Hepatocyte (in vitro differentiated cells): Measurements from ENCODE around the gene EOLA2. TPM values are rescaled to one million over a fixed set of nuclear protein-coding genes. Genes with fewer than 3 reads are reported as not detected.
"Not testable (repeated sequence)": the region's sequence is repeated elsewhere in the genome, so short reads cannot be mapped to it uniquely, and the experiment has no call there.

Source experiments
- DNase-seq: peaks from one replicate; pipeline ENCODE4 v3.0.0-alpha.2; 2016; ENCODE audit warnings: low spot score
- H2AFZ ChIP-seq: fragments of 200-600 bp; sonication (generic); 2 replicates; pipeline ENCODE4 v1.6.0; 2016; ENCODE audit warnings: antibody characterized with exemption, mild to moderate bottlenecking
- H3K27ac ChIP-seq: fragments of 200-600 bp; sonication (generic); 2 replicates; pipeline ENCODE4 v1.5.1; 2016; ENCODE audit warnings: mild to moderate bottlenecking
- H3K27me3 ChIP-seq: fragments of 200-600 bp; sonication (generic); 2 replicates; pipeline ENCODE4 v1.6.1; 2016
- H3K36me3 ChIP-seq: fragments of 200-600 bp; sonication (generic); replicated peaks from 2 replicates; pipeline ENCODE4 v1.5.1; 2016; ENCODE audit warnings: low read depth; ENCODE audit not compliant: insufficient read depth
- H3K4me1 ChIP-seq: fragments of 200-600 bp; sonication (generic); 2 replicates; pipeline ENCODE4 v1.5.1; 2016; ENCODE audit warnings: mild to moderate bottlenecking, moderate library complexity; ENCODE audit not compliant: insufficient read depth
- H3K4me2 ChIP-seq: fragments of 200-600 bp; sonication (generic); 2 replicates; pipeline ENCODE4 v1.6.0; 2016
- H3K4me3 ChIP-seq: fragments of 200-600 bp; sonication (generic); 2 replicates; pipeline ENCODE4 v1.5.1; 2016; ENCODE audit warnings: mild to moderate bottlenecking
- H3K79me2 ChIP-seq: fragments of 200-600 bp; sonication (generic); 2 replicates; pipeline ENCODE4 v1.6.0; 2017; ENCODE audit warnings: mild to moderate bottlenecking
- H3K9me2 ChIP-seq: fragments of 200-600 bp; sonication (generic); replicated peaks from 2 replicates; pipeline ENCODE4 v1.6.0; 2017; ENCODE audit warnings: mild to moderate bottlenecking; ENCODE audit not compliant: insufficient read depth
- H3K9me3 ChIP-seq: fragments of 200-600 bp; sonication (generic); 2 replicates; pipeline ENCODE4 v1.5.1; 2016; ENCODE audit warnings: low read depth, mild to moderate bottlenecking
- H4K20me1 ChIP-seq: fragments of 200-600 bp; sonication (generic); 2 replicates; pipeline ENCODE4 v1.6.0; 2016; ENCODE audit warnings: mild to moderate bottlenecking; ENCODE audit not compliant: insufficient read depth, poor library complexity, severe bottlenecking
- CTCF ChIP-seq: fragments of 200-600 bp; sonication (generic); IDR thresholded peaks from 2 replicates; pipeline ENCODE4 v1.5.1; 2016; ENCODE audit warnings: antibody characterized with exemption, mild to moderate bottlenecking; ENCODE audit not compliant: poor library complexity
- EZH2 ChIP-seq: fragments of 200-600 bp; sonication (generic); IDR thresholded peaks from 2 replicates; pipeline ENCODE4 v1.6.1; 2016; ENCODE audit warnings: antibody characterized with exemption, mild to moderate bottlenecking, borderline replicate concordance
- EZH2phosphoT487 ChIP-seq: fragments of 200-600 bp; sonication (generic); IDR thresholded peaks from one replicate; pipeline ENCODE4 v1.6.1; 2018; ENCODE audit warnings: antibody characterized with exemption, mild to moderate bottlenecking, low read depth, moderate library complexity; ENCODE audit not compliant: unreplicated experiment, severe bottlenecking
- WGBS: methylation state at CpG from one replicate; pipeline ENCODE4 v1.1.6; 2016; ENCODE audit warnings: low lambda C conversion rate; ENCODE audit errors: missing lambda C conversion rate; 5-methylcytosine and 5-hydroxymethylcytosine counted together
- polyA plus RNA-seq: library from polyadenylated mRNA; unstranded; fragments of >200 nt; fragmentation: Nextera tagmentation; extraction: Ambion mirVana; gene quantifications from 2 replicates; pipeline ENCODE4 v1.2.1, GENCODE V29; 2016
- total RNA-seq: library from RNA; depleted of rRNA; stranded (reverse); fragments of >200 nt; gene quantifications from 2 replicates; pipeline ENCODE4 v1.2.3, GENCODE V29; 2014

EOLA2 gene
- total and polyA plus RNA-seq, 2 experiments from 2014 or later = 15.9 to 40.3 TPM

- Histone ChIP-seq H3K4me2 (no peak overlapping the region), H2AFZ (no peak overlapping the region), H3K4me1 (no peaks in the 10 kb centered on the region), H3K9me3 (no peaks in the 10 kb centered on the region), H4K20me1 (no peaks in the 10 kb centered on the region), H3K4me3 (no peak overlapping the region), H3K27me3 (no peaks in the 10 kb centered on the region), H3K9me2 (no peaks in the 10 kb centered on the region), H3K79me2 (no peaks in the 10 kb centered on the region), H3K36me3 (no peaks in the 10 kb centered on the region), H3K27ac (no peak overlapping the region)
- no peak for TF ChIP-seq EZH2phosphoT487
- TF ChIP-seq EZH2 = no peak
- no peak for TF ChIP-seq CTCF
- no peak for DNase-seq
- WGBS = 87% methylated on average over 3 of the region's 3 CpGs
Observed at GRCh38 chrX:149908308-149908707, 30.0 kb downstream of the EOLA2 start.

- WGBS = 42% methylated on average over 6 of the region's 6 CpGs
- H3K27me3 ChIP-seq = no peaks in the 10 kb centered on the region
- no peaks in the 10 kb centered on the region for H3K9me3 ChIP-seq
- DNase-seq = peak; percentile 19
- no peak overlapping the region for H3K27ac ChIP-seq
- TF ChIP-seq CTCF (peak; percentile 22), EZH2 (no peak)
- no peak overlapping the region for H3K4me3 ChIP-seq
- H4K20me1 ChIP-seq = no peaks in the 10 kb centered on the region
- H3K9me2 ChIP-seq = no peaks in the 10 kb centered on the region
- H2AFZ ChIP-seq = peak overlapping the region; percentile 65
- no peaks in the 10 kb centered on the region for H3K4me1 ChIP-seq
- no peaks in the 10 kb centered on the region for H3K36me3 ChIP-seq
- H3K4me2 ChIP-seq = peak overlapping the region; percentile 65
- H3K79me2 ChIP-seq = no peaks in the 10 kb centered on the region
Observed at GRCh38 chrX:149903889-149904748, 34.2 kb downstream of the EOLA2 start.

GRCh38 chrX:149898554-149898953 is 39.7 kb downstream of the EOLA2 start:
- Histone ChIP-seq H3K4me2 (no peak overlapping the region), H3K4me1 (no peaks in the 10 kb centered on the region), H3K36me3 (no peaks in the 10 kb centered on the region), H3K9me3 (no peaks in the 10 kb centered on the region), H4K20me1 (no peaks in the 10 kb centered on the region), H3K4me3 (no peak overlapping the region), H3K27ac (no peak overlapping the region), H3K27me3 (no peaks in the 10 kb centered on the region), H3K9me2 (no peaks in the 10 kb centered on the region), H3K79me2 (no peaks in the 10 kb centered on the region), H2AFZ (no peak overlapping the region)
- WGBS = 41% methylated on average over 1 of the region's 1 CpG
- DNase-seq = no peak
- no peak for TF ChIP-seq EZH2phosphoT487
- no peak for TF ChIP-seq CTCF
- no peak for TF ChIP-seq EZH2

- not testable (repeated sequence) for H3K4me1 ChIP-seq, H3K9me2 ChIP-seq, H3K9me3 ChIP-seq, DNase-seq, H4K20me1 ChIP-seq, H3K27me3 ChIP-seq, H3K79me2 ChIP-seq, H3K4me2 ChIP-seq, H3K27ac ChIP-seq, H2AFZ ChIP-seq, H3K36me3 ChIP-seq, H3K4me3 ChIP-seq
- WGBS = 74% methylated on average over 2 of the region's 2 CpGs
Observed at GRCh38 chrX:149890828-149891227, 47.5 kb downstream of the EOLA2 start.
